IPS-20b (cell line): ENCODE measurements around the gene KIF12.

ENCODE experiments used
- H3K27ac ChIP-seq: one replicate; pipeline ENCODE4 v1.5.1; 2013; ENCODE audit warnings: low read length
- H3K27me3 ChIP-seq: 2 replicates; pipeline ENCODE4 v1.6.1; 2013; ENCODE audit warnings: mild to moderate bottlenecking, low read length, inconsistent platforms; ENCODE audit not compliant: insufficient read depth
- H3K36me3 ChIP-seq: 2 replicates; pipeline ENCODE4 v1.6.1; 2013; ENCODE audit warnings: low read depth, mild to moderate bottlenecking, inconsistent platforms, low read length, moderate library complexity; ENCODE audit not compliant: insufficient read depth
- H3K4me1 ChIP-seq: 2 replicates; pipeline ENCODE4 v1.6.1; 2013; ENCODE audit warnings: mild to moderate bottlenecking, control low read depth, inconsistent platforms, low read length, moderate library complexity; ENCODE audit not compliant: insufficient read depth
- H3K4me3 ChIP-seq: 2 replicates; pipeline ENCODE4 v1.5.1; 2013; ENCODE audit warnings: mild to moderate bottlenecking, low read length, inconsistent platforms
- H3K9ac ChIP-seq: 2 replicates; pipeline ENCODE4 v1.6.1; 2013; ENCODE audit warnings: low read depth, mild to moderate bottlenecking, inconsistent platforms, low read length, moderate library complexity
- H3K9me3 ChIP-seq: 2 replicates; pipeline ENCODE4 v1.6.1; 2013; ENCODE audit warnings: mild to moderate bottlenecking, low read depth, low read length, inconsistent platforms; ENCODE audit not compliant: insufficient read depth

The KIF12 gene

DNA sequence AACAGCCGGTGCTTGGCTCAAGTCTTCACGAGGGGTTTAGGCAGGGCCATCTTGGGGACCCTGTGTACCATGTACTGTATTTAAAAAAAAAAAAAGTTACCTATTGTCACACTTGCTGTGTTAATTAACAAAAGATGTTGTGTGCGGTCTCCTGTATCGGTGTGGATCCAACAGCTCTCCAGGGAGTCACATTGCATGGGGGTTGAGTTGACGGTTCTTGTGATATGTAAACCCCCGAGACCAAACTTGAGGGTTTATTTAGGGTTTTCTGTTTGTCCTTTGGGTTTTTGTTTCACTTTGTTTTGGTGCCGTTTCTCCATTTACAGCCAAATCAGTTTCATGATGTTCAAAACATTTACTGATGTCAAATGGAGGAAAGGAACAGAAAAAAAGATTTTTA is 43.2 kb downstream of the KIF12 start:
- no peaks in the 10 kb centered on the region for H3K9me3 ChIP-seq
- no peaks in the 10 kb centered on the region for H3K4me1 ChIP-seq
- no peak overlapping the region for H3K27ac ChIP-seq
- no peak overlapping the region for H3K9ac ChIP-seq
- H3K4me3 ChIP-seq: no peak overlapping the region
- H3K27me3 ChIP-seq: no peaks in the 10 kb centered on the region
- peaks cover 15% of the 10 kb centered on the region; the same call in 1 of the 2 replicates for H3K36me3 ChIP-seq

DNA sequence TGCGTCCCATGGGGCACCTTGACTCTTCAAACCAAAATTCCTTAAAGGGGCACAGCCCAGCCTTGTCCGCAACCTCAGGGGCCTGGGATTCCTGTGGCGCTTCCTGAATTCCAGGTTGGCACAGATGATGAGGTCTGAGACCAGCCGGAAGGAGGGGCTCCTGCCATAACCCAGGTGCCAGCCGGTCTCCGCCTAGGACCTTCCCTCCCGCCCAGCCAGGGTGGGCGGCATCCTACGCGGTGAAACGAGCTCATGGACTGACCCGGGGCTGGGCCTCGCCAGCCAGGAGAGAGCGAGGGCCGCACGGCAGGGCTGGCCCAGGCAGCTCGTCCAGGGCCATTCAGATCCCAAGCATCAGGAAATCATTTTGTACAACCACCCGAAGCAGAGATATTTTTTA is 44.0 kb downstream of the KIF12 start:
- H3K4me3 ChIP-seq: no peak overlapping the region
- H3K36me3 ChIP-seq: peaks cover 23% of the 10 kb centered on the region
- H3K27ac ChIP-seq: no peak overlapping the region
- no peak overlapping the region for H3K9ac ChIP-seq
- no peaks in the 10 kb centered on the region for H3K27me3 ChIP-seq
- H3K9me3 ChIP-seq: no peaks in the 10 kb centered on the region
- H3K4me1 ChIP-seq: no peaks in the 10 kb centered on the region

DNA sequence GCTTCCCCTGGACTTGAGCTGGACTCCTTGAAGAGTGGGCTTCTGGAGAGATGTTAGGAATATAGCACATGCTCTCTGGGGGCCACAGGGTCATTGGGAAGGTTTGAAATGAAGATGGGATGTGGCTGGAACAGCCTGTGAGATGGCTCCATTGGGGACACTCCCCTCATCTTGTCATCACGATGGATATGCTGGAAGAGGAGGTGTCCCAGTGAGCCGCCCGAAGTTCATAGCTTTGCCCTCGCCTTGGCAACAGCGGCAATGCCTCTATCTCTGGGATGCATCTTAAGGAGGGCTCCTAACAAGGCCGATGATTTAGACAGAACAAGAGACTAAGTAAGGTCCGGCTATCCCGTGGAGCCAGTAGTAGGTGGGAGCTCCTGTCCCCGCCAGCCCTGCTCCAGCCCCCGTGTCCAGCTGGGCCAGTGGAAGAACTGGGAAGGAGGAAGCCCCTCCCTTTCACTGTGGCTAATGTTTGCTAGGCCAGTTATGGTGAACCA is 44.9 kb downstream of the KIF12 start:
- H3K27me3 ChIP-seq: no peaks in the 10 kb centered on the region
- H3K4me3 ChIP-seq: no peak overlapping the region
- no peaks in the 10 kb centered on the region for H3K9me3 ChIP-seq
- peaks cover 30% of the 10 kb centered on the region for H3K36me3 ChIP-seq
- no peak overlapping the region for H3K27ac ChIP-seq
- H3K9ac ChIP-seq: no peak overlapping the region
- no peaks in the 10 kb centered on the region for H3K4me1 ChIP-seq

DNA sequence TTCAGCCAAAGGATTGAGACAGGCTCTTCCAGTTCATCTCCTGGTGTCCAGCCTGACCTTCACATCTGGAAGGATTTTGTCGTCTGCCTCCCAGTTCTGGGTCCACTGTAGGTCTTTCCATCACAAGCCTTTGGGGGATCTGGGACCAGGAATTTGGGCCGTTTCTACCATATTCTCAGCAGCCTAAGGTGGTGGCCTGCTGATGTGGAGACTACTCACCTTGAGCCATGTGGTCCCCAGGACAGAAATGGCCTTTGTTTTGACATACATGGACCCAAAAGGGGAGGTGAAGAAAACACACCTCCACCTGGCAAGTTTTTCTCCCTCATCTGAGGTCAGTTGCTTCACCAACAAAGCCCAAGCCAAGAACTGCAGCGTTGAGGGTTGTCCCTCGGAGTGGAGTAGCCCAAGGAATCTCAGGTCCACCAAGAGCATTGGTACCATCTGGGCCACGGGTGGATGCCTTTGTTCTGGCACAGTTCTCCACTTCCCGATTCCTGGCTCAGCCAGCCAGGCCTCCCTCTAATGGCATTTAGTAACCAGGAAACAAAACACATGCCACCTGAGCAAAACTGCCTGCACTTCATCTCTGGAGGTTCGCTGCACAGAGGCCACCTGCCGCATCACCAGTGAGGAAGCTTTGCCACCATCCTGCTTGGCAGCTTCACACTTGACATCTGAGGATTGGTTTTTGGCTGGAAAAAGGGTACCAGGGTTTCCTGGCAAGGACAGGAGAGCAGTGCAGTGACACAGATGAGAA is 45.7 kb downstream of the KIF12 start:
- Histone ChIP-seq H3K27ac (no peak overlapping the region), H3K9me3 (no peaks in the 10 kb centered on the region), H3K9ac (no peak overlapping the region), H3K36me3 (peaks cover 38% of the 10 kb centered on the region), H3K4me1 (no peaks in the 10 kb centered on the region), H3K27me3 (no peaks in the 10 kb centered on the region), H3K4me3 (no peak overlapping the region)

DNA sequence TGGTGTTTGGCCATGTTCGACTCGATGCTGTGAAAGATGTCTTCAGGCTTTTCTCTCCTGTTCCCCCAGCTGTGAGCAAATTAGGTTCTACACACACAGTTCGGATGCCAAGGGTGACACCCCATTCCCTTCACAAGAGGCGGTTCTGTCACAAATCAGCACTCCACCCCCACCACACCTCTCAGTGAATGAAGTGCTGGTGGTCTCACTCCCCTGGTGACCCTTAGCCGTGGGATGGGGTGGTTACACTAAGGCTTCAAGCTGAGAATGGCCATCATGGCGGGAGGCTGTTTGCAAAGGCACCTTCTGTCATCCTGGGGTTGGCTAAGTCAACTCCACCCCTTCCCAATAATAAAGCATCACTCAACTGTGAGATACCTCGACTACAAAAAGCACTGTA is 47.4 kb downstream of the KIF12 start:
- H3K27me3 ChIP-seq: no peaks in the 10 kb centered on the region
- H3K4me3 ChIP-seq: no peak overlapping the region
- H3K9ac ChIP-seq: no peak overlapping the region
- H3K4me1 ChIP-seq: no peaks in the 10 kb centered on the region
- no peak overlapping the region for H3K27ac ChIP-seq
- H3K9me3 ChIP-seq: no peaks in the 10 kb centered on the region
- peaks cover 47% of the 10 kb centered on the region for H3K36me3 ChIP-seq

DNA sequence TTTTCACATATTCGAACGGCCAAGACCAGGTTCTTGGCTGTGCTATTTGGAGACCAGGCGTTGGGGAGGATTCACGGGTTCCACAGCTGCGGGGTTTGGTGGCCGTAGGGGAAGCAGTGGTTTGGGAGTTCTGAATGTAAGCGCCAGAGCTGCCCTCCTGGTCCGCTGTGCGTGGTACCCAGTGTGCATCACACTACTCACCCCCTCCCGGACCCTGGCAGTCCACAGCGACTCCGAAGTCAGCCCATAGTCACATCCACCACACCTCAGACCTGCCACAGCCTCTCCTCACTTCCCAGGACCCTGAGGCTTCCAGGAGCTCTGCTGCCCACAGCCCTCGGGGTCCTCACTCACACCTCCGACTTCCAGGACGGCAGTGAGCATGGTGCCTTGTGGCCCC is 47.8 kb downstream of the KIF12 start:
- no peaks in the 10 kb centered on the region for H3K27me3 ChIP-seq
- no peaks in the 10 kb centered on the region for H3K9me3 ChIP-seq
- H3K36me3 ChIP-seq: peaks cover 47% of the 10 kb centered on the region
- no peak overlapping the region for H3K27ac ChIP-seq
- H3K4me3 ChIP-seq: no peak overlapping the region
- no peak overlapping the region for H3K9ac ChIP-seq
- no peaks in the 10 kb centered on the region for H3K4me1 ChIP-seq

DNA sequence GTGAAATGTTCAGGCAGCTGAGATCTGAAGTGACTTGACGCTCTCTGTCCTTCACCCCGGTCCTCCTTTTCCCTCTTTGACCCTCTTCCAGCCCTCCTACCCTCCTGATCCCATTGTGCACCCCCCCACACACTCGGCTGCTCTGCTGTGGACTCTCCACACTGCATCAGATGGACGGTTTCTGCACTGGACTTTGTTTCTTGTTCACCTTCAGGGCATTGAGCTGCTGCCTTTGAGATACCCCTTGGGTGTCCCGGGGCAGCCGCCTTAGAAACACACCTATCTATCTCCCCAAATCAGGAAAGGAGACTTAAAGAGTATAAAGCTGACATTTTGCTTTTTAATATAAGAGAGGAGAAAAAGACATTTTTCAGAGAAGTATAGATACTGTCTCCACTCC is 48.4 kb downstream of the KIF12 start:
- Histone ChIP-seq H3K4me3 (no peak overlapping the region), H3K27me3 (no peaks in the 10 kb centered on the region), H3K36me3 (peaks cover 47% of the 10 kb centered on the region), H3K4me1 (no peaks in the 10 kb centered on the region), H3K9ac (no peak overlapping the region), H3K9me3 (no peaks in the 10 kb centered on the region), H3K27ac (no peak overlapping the region)

DNA sequence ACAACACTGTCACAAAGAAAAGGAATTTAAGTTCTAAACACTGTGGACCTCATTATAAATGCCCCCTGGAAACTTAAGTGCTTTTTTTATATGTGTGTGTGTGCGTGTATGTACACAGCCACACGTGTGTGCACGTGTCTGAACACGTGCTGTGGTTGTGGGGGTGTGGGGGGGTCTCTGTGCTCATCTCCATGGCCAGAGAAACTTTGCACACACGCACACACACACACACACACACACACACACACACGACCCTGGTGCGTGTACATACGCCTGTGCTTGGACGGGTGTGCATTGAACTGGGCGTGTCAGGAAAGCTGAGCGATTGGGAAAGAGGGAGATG is 48.9 kb downstream of the KIF12 start:
- H3K27ac ChIP-seq: no peak overlapping the region
- no peaks in the 10 kb centered on the region for H3K9me3 ChIP-seq
- no peak overlapping the region for H3K4me3 ChIP-seq
- H3K9ac ChIP-seq: no peak overlapping the region
- no peaks in the 10 kb centered on the region for H3K4me1 ChIP-seq
- H3K36me3 ChIP-seq: peaks cover 47% of the 10 kb centered on the region
- H3K27me3 ChIP-seq: no peaks in the 10 kb centered on the region

DNA sequence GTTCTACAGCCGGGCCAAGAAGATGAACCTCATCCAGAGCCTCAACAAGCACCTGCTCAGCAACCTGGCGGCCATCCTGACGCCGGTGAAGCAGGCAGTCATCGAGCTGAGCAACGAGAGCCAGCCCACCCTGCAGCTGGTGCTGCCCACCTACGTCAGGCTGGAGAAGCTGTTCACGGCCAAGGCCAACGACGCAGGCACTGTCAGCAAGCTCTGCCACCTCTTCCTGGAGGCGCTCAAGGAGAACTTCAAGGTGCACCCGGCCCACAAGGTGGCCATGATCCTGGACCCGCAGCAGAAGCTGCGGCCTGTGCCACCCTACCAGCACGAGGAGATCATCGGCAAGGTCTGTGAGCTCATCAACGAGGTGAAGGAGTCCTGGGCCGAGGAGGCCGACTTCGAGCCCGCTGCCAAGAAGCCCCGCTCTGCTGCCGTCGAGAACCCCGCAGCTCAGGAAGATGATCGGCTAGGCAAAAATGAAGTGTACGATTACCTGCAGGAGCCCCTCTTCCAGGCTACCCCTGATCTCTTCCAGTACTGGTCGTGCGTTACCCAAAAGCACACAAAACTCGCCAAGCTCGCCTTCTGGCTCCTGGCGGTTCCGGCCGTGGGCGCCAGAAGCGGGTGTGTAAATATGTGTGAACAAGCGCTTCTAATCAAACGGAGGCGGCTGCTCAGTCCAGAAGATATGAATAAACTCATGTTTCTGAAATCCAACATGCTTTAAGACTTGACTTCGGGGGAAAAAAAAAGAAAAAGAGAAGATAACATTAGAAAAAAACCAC is 49.5 kb downstream of the KIF12 start:
- H3K27ac ChIP-seq: no peak overlapping the region

DNA sequence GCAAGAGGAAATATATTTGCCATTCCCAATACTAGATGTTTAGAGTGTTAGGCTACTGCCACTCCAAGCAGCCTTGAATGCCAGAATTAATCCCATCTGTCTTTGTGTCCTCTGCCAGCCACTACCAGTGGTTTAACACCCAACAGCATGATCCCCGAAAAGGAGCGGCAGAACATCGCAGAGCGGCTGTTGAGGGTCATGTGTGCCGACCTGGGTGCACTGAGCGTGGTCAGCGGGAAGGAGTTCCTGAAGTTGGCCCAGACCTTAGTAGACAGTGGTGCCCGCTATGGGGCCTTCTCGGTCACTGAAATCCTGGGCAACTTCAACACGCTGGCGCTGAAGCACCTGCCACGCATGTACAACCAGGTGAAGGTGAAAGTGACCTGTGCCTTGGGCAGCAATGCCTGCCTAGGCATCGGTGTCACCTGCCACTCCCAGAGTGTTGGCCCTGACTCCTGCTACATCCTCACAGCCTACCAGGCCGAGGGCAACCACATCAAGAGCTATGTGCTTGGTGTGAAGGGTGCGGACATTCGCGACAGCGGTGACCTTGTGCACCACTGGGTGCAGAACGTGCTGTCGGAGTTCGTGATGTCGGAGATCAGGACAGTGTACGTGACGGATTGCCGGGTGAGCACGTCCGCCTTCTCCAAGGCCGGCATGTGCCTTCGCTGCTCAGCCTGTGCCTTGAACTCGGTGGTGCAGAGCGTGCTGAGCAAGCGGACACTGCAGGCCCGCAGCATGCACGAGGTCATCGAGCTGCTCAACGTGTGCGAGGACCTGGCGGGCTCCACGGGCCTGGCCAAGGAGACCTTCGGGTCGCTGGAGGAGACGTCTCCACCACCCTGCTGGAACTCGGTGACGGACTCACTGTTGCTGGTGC is 50.3 kb downstream of the KIF12 start:
- Histone ChIP-seq H3K36me3 (peaks cover 47% of the 10 kb centered on the region), H3K9me3 (no peaks in the 10 kb centered on the region), H3K4me1 (no peaks in the 10 kb centered on the region), H3K27me3 (no peaks in the 10 kb centered on the region), H3K4me3 (no peak overlapping the region), H3K27ac (no peak overlapping the region), H3K9ac (no peak overlapping the region)

More for the DNA sequence above, 49.5 kb downstream of the KIF12 start:
- Histone ChIP-seq H3K27me3 (no peaks in the 10 kb centered on the region), H3K4me1 (no peaks in the 10 kb centered on the region), H3K36me3 (peaks cover 47% of the 10 kb centered on the region), H3K9ac (no peak overlapping the region), H3K9me3 (no peaks in the 10 kb centered on the region), H3K4me3 (no peak overlapping the region)

DNA sequence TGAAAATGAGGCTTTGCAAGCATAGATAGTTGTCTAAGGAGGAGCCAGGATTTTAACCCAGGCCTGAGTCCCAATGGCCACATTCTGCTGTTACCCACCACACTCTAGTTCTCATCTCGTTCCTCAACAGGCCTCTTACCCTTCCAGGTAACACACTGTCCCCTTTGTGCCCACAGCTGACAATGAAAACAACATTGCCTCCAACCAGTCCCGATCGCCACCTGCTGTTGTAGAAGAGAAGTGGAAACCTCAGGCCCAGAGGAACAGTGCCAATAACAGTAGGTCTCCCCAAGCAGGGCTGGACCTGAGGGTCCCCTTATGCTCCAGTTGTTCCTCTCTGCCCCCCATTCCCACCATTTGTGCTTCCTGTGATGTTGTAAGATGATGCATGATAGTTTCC is 51.4 kb downstream of the KIF12 start:
- Histone ChIP-seq H3K9me3 (no peaks in the 10 kb centered on the region), H3K27ac (no peak overlapping the region), H3K9ac (no peak overlapping the region), H3K4me3 (no peak overlapping the region), H3K36me3 (peaks cover 53% of the 10 kb centered on the region), H3K27me3 (no peaks in the 10 kb centered on the region), H3K4me1 (no peaks in the 10 kb centered on the region)
